DND-41 (cell line): Measurements from ENCODE around the gene SLC35A5.

Source experiments
- CTCF ChIP-seq: IDR thresholded peaks from 2 replicates; pipeline ENCODE4 v1.5.1; 2012; ENCODE audit warnings: borderline replicate concordance, low read length, moderate library complexity, mild to moderate bottlenecking; ENCODE audit not compliant: poor library complexity, severe bottlenecking; ENCODE audit errors: extremely low read depth
- EZH2 ChIP-seq: IDR thresholded peaks from 3 replicates; pipeline ENCODE4 v1.6.1; 2012; ENCODE audit warnings: borderline replicate concordance, low read depth, mild to moderate bottlenecking, moderate library complexity, low read length, inconsistent platforms; ENCODE audit not compliant: severe bottlenecking

- no peak for TF ChIP-seq CTCF
- TF ChIP-seq EZH2, result no peak
Observed at GRCh38 chr3:112629425-112629824, 67.6 kb downstream of the SLC35A5 start.
